KMS-11 (cell line): ENCODE measurements around the gene TMEM214.

Source experiments
- H2AFZ ChIP-seq: fragments of 200-600 bp; sonication (generic); 2 replicates; pipeline ENCODE4 v1.6.1; 2016; ENCODE audit warnings: antibody characterized with exemption, mixed run types, low read depth
- H3K27ac ChIP-seq: fragments of 200-600 bp; sonication (generic); 2 replicates; pipeline ENCODE4 v1.6.1; 2016; ENCODE audit warnings: mild to moderate bottlenecking, mixed run types
- H3K27me3 ChIP-seq: fragments of 200-600 bp; sonication (generic); 2 replicates; pipeline ENCODE4 v1.6.1; 2017; ENCODE audit warnings: mild to moderate bottlenecking, low read depth, mixed run types, moderate library complexity; ENCODE audit not compliant: insufficient read depth
- H3K36me3 ChIP-seq: fragments of 200-600 bp; sonication (generic); 2 replicates; pipeline ENCODE4 v1.6.1; 2017; ENCODE audit warnings: mild to moderate bottlenecking, mixed run types; ENCODE audit not compliant: insufficient read depth
- H3K4me1 ChIP-seq: fragments of 200-600 bp; sonication (generic); 2 replicates; pipeline ENCODE4 v1.6.1; 2016; ENCODE audit warnings: mild to moderate bottlenecking, low read depth, mixed run types; ENCODE audit not compliant: poor library complexity, severe bottlenecking
- H3K4me2 ChIP-seq: fragments of 200-600 bp; sonication (generic); 2 replicates; pipeline ENCODE4 v1.7.0; 2016; ENCODE audit warnings: mild to moderate bottlenecking, mixed run types
- H3K4me3 ChIP-seq: fragments of 200-600 bp; sonication (generic); IDR thresholded peaks from 2 replicates; pipeline ENCODE4 v1.6.1; 2017; ENCODE audit warnings: low read depth, low read length, mixed read lengths; ENCODE audit not compliant: insufficient read depth
- H3K79me2 ChIP-seq: fragments of 200-600 bp; sonication (generic); 2 replicates; pipeline ENCODE4 v1.6.1; 2016; ENCODE audit warnings: low read depth, mixed run types; ENCODE audit not compliant: insufficient read depth
- H3K9ac ChIP-seq: fragments of 200-600 bp; sonication (generic); 2 replicates; pipeline ENCODE4 v1.6.1; 2016; ENCODE audit warnings: mild to moderate bottlenecking, mixed run types
- H4K20me1 ChIP-seq: fragments of 200-600 bp; sonication (generic); 2 replicates; pipeline ENCODE4 v1.6.1; 2016; ENCODE audit warnings: mild to moderate bottlenecking, mixed run types; ENCODE audit not compliant: insufficient read depth
- TF ChIP-seq, protein P1 (sequence below): fragments of 200-600 bp; sonication (generic); conservative IDR thresholded peaks from 2 replicates; pipeline ENCODE4 v1.6.1; 2017; ENCODE audit warnings: low read depth, mild to moderate bottlenecking, antibody characterized with exemption, low read length, moderate library complexity, mixed read lengths

TMEM214 gene

DNA sequence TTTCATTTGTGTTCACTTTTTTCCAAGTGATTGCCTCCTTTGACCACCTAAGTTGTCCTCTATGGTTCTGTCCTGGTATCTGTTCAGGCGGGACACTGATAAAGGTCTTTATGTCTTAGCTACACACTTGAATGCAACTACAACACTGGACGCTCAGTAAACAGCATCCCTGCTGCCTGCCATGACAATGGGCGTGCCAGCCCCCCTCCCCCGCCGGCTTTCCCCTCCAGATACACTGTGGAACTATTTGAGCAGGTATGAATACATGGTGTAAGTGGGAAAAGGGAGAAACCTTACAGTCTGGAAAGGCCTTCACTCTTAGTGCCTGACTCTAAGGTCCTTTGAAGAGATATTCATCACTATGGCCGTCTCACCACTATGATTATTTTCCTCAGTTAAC lies 24.4 kb downstream of the TMEM214 start:
- Histone ChIP-seq H3K4me3 (no peak overlapping the region), H3K4me2 (no peak overlapping the region), H2AFZ (no peak overlapping the region), H3K27ac (no peak overlapping the region), H3K4me1 (peaks cover 6% of the 10 kb centered on the region), H3K9ac (no peak overlapping the region), H3K27me3 (no peaks in the 10 kb centered on the region), H3K36me3 (no peaks in the 10 kb centered on the region), H3K79me2 (no peaks in the 10 kb centered on the region), H4K20me1 (no peaks in the 10 kb centered on the region)
- TF ChIP-seq, protein P1, sequence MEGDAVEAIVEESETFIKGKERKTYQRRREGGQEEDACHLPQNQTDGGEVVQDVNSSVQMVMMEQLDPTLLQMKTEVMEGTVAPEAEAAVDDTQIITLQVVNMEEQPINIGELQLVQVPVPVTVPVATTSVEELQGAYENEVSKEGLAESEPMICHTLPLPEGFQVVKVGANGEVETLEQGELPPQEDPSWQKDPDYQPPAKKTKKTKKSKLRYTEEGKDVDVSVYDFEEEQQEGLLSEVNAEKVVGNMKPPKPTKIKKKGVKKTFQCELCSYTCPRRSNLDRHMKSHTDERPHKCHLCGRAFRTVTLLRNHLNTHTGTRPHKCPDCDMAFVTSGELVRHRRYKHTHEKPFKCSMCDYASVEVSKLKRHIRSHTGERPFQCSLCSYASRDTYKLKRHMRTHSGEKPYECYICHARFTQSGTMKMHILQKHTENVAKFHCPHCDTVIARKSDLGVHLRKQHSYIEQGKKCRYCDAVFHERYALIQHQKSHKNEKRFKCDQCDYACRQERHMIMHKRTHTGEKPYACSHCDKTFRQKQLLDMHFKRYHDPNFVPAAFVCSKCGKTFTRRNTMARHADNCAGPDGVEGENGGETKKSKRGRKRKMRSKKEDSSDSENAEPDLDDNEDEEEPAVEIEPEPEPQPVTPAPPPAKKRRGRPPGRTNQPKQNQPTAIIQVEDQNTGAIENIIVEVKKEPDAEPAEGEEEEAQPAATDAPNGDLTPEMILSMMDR, result no peak

DNA sequence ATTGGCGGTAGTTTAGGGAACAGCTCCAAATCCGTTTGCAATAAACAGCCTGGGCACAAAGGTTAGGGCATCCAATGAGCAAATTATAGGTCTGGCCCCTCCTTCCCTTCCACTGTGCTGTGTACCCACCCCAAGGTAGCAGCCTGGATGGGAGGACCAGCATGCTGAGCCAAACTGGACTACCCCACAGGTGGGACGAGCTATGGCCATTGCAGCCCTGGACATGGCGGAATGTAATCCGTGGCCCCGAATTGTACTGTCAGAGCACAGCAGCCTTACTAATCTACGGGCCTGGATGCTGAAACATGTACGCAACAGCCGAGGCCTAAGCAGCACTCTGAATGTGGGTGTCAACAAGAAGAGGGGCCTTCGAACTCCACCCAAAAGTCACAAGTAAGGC lies 25.4 kb downstream of the TMEM214 start:
- Histone ChIP-seq H3K9ac (no peak overlapping the region), H3K4me1 (no peaks in the 10 kb centered on the region), H3K4me3 (no peak overlapping the region), H3K4me2 (no peak overlapping the region), H3K27me3 (no peaks in the 10 kb centered on the region), H3K79me2 (no peaks in the 10 kb centered on the region), H3K36me3 (no peaks in the 10 kb centered on the region), H4K20me1 (no peaks in the 10 kb centered on the region), H2AFZ (no peak overlapping the region), H3K27ac (no peak overlapping the region)
- TF ChIP-seq, protein P1, result no peak

DNA sequence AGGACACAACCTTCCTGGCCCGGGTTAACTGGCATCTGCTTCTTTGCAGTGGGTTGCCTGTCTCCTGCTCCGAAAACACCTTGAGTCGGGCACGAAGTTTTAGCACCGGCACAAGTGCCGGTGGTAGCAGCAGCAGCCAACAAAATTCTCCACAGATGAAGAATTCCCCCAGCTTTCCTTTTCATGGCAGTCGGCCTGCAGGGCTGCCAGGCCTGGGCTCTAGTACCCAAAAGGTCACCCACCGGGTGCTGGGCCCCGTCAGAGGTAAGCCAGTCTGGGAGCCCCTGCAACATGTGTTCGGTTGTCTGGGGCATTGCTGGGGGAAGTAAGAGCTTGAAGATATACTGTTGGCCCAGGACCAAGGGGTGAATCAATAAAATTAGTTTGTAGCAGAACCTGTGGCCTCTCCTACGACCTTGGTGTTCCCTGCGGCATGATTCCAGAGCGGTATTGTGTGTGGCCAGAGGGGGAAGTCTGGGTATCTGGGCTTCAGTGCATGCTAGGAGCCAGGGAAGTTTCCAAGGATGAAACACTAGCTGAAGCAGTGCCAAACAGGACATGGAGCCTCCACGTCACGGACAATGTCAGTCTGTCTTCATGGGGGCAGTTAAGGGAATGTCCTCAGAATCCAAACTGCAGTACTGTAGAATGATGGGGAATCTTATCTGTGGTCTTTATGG lies 26.5 kb downstream of the TMEM214 start:
- H3K4me1 ChIP-seq, result no peaks in the 10 kb centered on the region
- H3K4me2 ChIP-seq, result no peak overlapping the region
- H3K36me3 ChIP-seq, result no peaks in the 10 kb centered on the region

DNA sequence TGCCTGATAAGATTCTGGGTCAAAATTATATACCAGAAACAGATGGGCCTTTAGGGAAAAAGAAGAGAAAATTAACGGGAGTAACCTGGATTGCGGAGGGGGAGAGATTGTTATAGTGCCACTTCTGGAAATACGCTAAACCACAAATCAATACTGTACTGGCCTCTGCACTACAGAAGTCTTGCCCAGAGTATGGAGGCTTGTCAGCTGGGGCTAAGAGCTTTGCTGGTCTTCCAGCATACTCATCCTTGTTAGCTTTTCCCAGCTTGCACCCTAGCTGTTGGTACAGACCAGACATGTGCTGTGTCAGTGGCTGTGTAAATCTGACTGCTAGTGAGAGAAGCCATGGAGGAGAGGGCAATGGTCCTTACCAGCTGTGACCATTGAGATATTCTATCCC lies 27.6 kb downstream of the TMEM214 start:
- H3K27ac ChIP-seq, result no peak overlapping the region
- H2AFZ ChIP-seq, result no peak overlapping the region
- no peaks in the 10 kb centered on the region for H4K20me1 ChIP-seq
- no peak overlapping the region for H3K9ac ChIP-seq
- H3K27me3 ChIP-seq, result no peaks in the 10 kb centered on the region
- no peak overlapping the region for H3K4me2 ChIP-seq
- no peaks in the 10 kb centered on the region for H3K79me2 ChIP-seq
- H3K4me3 ChIP-seq, result no peak overlapping the region
- no peaks in the 10 kb centered on the region for H3K36me3 ChIP-seq
- TF ChIP-seq, protein P1, result no peak
- H3K4me1 ChIP-seq, result no peaks in the 10 kb centered on the region

More for the DNA sequence above, 26.5 kb downstream of the TMEM214 start:
- H3K27me3 ChIP-seq, result no peaks in the 10 kb centered on the region
- no peak overlapping the region for H3K9ac ChIP-seq
- no peak overlapping the region for H3K27ac ChIP-seq
- H3K4me3 ChIP-seq, result no peak overlapping the region
- H4K20me1 ChIP-seq, result no peaks in the 10 kb centered on the region
- no peak overlapping the region for H2AFZ ChIP-seq
- TF ChIP-seq, protein P1, result no peak
- H3K79me2 ChIP-seq, result no peaks in the 10 kb centered on the region
